Panc1 (cell line): Measurements from ENCODE around the gene MEIS1. TPM values are rescaled to one million over a fixed set of nuclear protein-coding genes. Genes with fewer than 3 reads are reported as not detected.

Source experiments
- ATAC-seq: fragments of 200-7000 bp; cut with Tn5 transposase; 2 replicates; pipeline ENCODE4 v1.9.1; 2020; ENCODE audit warnings: mild to moderate bottlenecking, moderate library complexity
- BruUV-seq: library from RNA; stranded (reverse); fragments of 400-500 nt; replicated peaks from 2 replicates; lab custom pipeline; 2021; lab: Mats Ljungman, UMichigan
- CTCF ChIA-PET: fragments of 300-600 bp; sonication (Branson Sonifier 250); formaldehyde crosslinking; loops from one replicate; lab custom pipeline; 2022; ENCODE audit warnings: antibody characterized with exemption; lab: Charles Lee
- POLR2A ChIA-PET: fragments of 300-600 bp; sonication (Branson Sonifier 250); formaldehyde crosslinking; loops from one replicate; lab custom pipeline; 2022; ENCODE audit warnings: antibody characterized with exemption; lab: Charles Lee
- DNase-seq: peaks from one replicate; pipeline ENCODE4 v3.0.0-alpha.2; 2010; ENCODE audit warnings: low read depth, low spot score
- H3K27ac ChIP-seq: 2 replicates; pipeline ENCODE4 v1.5.1; 2011; ENCODE audit warnings: mild to moderate bottlenecking, low read length, inconsistent platforms
- H3K27me3 ChIP-seq: fragments of 200-500 bp; sonication (Bioruptor generic); 2 replicates; pipeline ENCODE4 v1.6.0; 2014; ENCODE audit warnings: low read length, inconsistent platforms; ENCODE audit not compliant: control insufficient read depth, insufficient read depth
- H3K36me3 ChIP-seq: fragments of 200-500 bp; sonication (Bioruptor generic); 2 replicates; pipeline ENCODE4 v1.5.1; 2014; ENCODE audit warnings: inconsistent platforms, mild to moderate bottlenecking, low read length, moderate library complexity; ENCODE audit not compliant: control insufficient read depth, insufficient read depth
- H3K4me1 ChIP-seq: 2 replicates; pipeline ENCODE4 v1.5.1; 2011; ENCODE audit warnings: inconsistent platforms, mild to moderate bottlenecking, low read length, moderate library complexity; ENCODE audit not compliant: control insufficient read depth, insufficient read depth
- H3K4me3 ChIP-seq, 2 experiments: 2 replicates each; pipeline ENCODE4 v1.5.1; 2011 to 2012; ENCODE audit warnings: low read depth in 2 of 2, low read length in 2 of 2, mild to moderate bottlenecking in 2 of 2, inconsistent platforms in 1 of 2, moderate library complexity in 1 of 2
- H3K9me3 ChIP-seq: fragments of 200-500 bp; sonication (Bioruptor generic); 2 replicates; pipeline ENCODE4 v1.5.1; 2014; ENCODE audit warnings: low read depth, mild to moderate bottlenecking, inconsistent platforms, low read length, moderate library complexity; ENCODE audit not compliant: control insufficient read depth, insufficient read depth
- CTCF ChIP-seq: fragments of 450-650 bp; IDR thresholded peaks from 2 replicates; pipeline ENCODE4 v1.5.1; 2017; ENCODE audit warnings: mild to moderate bottlenecking
- POLR2AphosphoS5 ChIP-seq: IDR thresholded peaks from 2 replicates; pipeline ENCODE4 v1.6.1; 2012; ENCODE audit warnings: mild to moderate bottlenecking, low read depth, low read length, moderate library complexity
- SIN3A ChIP-seq: IDR thresholded peaks from 2 replicates; pipeline ENCODE4 v1.6.1; 2012; ENCODE audit warnings: low read depth, mild to moderate bottlenecking, low read length, moderate library complexity, borderline replicate concordance; ENCODE audit not compliant: insufficient read depth
- TCF7L2 ChIP-seq: IDR thresholded peaks from 2 replicates; pipeline ENCODE4 v1.6.1; 2011; ENCODE audit warnings: mild to moderate bottlenecking, low read depth, low read length, inconsistent platforms
- in situ Hi-C: cut with HindIII; loops from 2 replicates; pipeline ENCODE4 v1.10.0; 2016; ENCODE audit warnings: low sequenced_read_pairs, low pct_unique_long_range_greater_than_20kb
- intact Hi-C: fragments of 100-400 bp; cut with micrococcal nuclease; formaldehyde crosslinking; loops from one replicate; pipeline ENCODE4 v1.10.0; 2022; ENCODE audit not compliant: unreplicated experiment
- total RNA-seq: library from RNA; stranded (reverse); gene quantifications from one replicate; pipeline ENCODE4 v1.2.1, GENCODE V29; 2021; ENCODE audit not compliant: unreplicated experiment
- TF ChIP-seq, protein P1 (sequence below), 2 experiments: IDR thresholded peaks; 2 replicates each; pipeline ENCODE4 v1.6.1; 2011 to 2012; ENCODE audit warnings: low read depth in 2 of 2, control low read depth in 1 of 2, low read length in 1 of 2, mild to moderate bottlenecking in 1 of 2, moderate library complexity in 1 of 2; ENCODE audit not compliant: insufficient read depth in 1 of 2

Gene MEIS1
- total RNA-seq, 1 experiment from 2014 or later: 2.0 TPM

DNA sequence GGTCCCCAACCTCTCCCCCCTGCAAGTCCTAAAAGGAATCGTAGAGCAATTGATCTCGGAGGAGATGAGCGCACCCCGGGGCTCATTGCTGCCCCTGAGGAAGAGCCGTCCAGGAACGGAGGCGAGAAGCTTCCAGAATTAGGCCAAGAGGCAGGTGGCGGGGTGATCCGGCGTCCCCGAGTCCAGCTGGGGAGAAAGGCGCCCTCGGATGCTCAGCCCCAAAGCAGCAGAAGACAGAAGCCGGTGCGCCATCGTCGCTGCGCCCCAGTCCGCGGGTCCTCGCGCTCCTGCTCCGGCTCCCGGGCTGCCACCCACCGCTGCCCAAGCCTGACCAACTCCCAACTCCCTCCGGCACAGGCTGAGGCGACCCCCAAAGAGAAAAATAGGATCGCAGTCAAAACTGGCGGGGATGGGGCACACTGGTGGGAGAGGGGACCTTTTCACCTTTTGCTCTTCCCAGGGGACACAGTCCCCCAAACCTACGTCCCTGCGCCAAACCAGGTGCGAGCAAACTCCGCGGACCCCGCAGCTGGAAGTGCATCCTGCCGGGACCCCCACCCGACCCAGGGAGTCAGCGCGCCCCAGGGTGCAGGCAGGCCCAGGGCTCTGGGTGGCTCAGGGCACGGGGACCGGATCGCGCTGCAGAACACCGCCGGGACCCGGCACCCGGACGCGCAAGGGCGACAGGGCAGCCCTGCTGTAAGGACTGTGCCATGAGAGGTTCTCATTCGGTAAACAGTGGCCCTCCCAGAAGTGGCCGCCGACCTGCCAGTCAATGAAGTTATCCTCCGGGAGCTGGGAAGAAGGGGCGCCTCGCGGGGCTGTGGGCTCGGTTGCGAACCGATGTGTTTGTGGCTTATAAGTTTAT lies 8.4 kb upstream of the MEIS1 start:
- no TSS peak for BruUV-seq

DNA sequence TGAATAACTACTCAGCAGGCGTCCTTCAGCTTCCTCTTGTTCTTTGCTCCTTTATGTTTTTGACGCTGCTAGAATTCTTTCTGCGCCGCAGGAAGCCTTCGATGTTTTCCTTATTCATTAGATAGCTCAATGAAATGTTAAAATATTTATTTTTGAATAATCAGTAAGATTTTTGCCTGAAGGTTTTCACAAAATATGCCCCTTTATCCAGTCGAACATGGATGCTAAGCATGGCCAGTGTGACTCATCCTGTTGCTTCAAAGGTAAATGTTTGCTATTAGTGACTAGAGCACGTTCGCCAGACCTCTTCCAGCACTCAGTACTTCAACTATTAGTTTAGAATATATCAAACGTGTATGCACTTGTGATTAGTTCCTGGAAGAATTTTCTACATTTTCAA lies 7.6 kb upstream of the MEIS1 start:
- Histone ChIP-seq H3K27ac (no peak overlapping the region), H3K27me3 (peaks cover 38% of the 10 kb centered on the region), H3K4me1 (no peaks in the 10 kb centered on the region; the same call in 1 of the 2 replicates), H3K9me3 (no peaks in the 10 kb centered on the region), H3K36me3 (no peaks in the 10 kb centered on the region), H3K4me3 (no peak overlapping the region)
- TF ChIP-seq POLR2AphosphoS5: no peak
- TF ChIP-seq TCF7L2: no peak
- TF ChIP-seq SIN3A: no peak
- no peak for TF ChIP-seq CTCF
- TF ChIP-seq, protein P1, sequence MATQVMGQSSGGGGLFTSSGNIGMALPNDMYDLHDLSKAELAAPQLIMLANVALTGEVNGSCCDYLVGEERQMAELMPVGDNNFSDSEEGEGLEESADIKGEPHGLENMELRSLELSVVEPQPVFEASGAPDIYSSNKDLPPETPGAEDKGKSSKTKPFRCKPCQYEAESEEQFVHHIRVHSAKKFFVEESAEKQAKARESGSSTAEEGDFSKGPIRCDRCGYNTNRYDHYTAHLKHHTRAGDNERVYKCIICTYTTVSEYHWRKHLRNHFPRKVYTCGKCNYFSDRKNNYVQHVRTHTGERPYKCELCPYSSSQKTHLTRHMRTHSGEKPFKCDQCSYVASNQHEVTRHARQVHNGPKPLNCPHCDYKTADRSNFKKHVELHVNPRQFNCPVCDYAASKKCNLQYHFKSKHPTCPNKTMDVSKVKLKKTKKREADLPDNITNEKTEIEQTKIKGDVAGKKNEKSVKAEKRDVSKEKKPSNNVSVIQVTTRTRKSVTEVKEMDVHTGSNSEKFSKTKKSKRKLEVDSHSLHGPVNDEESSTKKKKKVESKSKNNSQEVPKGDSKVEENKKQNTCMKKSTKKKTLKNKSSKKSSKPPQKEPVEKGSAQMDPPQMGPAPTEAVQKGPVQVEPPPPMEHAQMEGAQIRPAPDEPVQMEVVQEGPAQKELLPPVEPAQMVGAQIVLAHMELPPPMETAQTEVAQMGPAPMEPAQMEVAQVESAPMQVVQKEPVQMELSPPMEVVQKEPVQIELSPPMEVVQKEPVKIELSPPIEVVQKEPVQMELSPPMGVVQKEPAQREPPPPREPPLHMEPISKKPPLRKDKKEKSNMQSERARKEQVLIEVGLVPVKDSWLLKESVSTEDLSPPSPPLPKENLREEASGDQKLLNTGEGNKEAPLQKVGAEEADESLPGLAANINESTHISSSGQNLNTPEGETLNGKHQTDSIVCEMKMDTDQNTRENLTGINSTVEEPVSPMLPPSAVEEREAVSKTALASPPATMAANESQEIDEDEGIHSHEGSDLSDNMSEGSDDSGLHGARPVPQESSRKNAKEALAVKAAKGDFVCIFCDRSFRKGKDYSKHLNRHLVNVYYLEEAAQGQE (IDR thresholded peaks at IDR 0.05; ENCODE audit: insufficient read depth in 1 of 2, low read depth in 2 of 2, low read length in 1 of 2): no peak
- intact Hi-C loops: loop anchor here (5.0 to 10.0 kb wide), 2 partner anchors 782 to 1415 kb away; no protein-coding TSS in a partner anchor
- no TSS peak for BruUV-seq
- in situ Hi-C loops: no loop called here
- POLR2A ChIA-PET: no interaction called here
- DNase-seq (no peak), ATAC-seq (no peak)
- CTCF ChIA-PET: no interaction called here

More for the DNA sequence above, 8.4 kb upstream of the MEIS1 start:
- DNase-seq: no peak
- no peak overlapping the region for H3K27ac ChIP-seq
- peaks cover 38% of the 10 kb centered on the region for H3K27me3 ChIP-seq
- ChIA-PET POLR2A (no interaction called here), CTCF (interaction anchor here (0.5 kb wide), 1 partner anchor 1052 kb away, joined by 8 read pairs; no protein-coding TSS in a partner anchor)
- in situ Hi-C loops: no loop called here
- peak overlapping the region in 1 of 2 experiments; percentile 35; a peak in 3 of 4 replicates for H3K4me3 ChIP-seq
- no peak for ATAC-seq
- no peaks in the 10 kb centered on the region for H3K36me3 ChIP-seq
- H3K4me1 ChIP-seq: no peaks in the 10 kb centered on the region; the same call in 1 of the 2 replicates
- TF ChIP-seq POLR2AphosphoS5: no peak
- no peak for TF ChIP-seq SIN3A
- TF ChIP-seq, protein P1 (IDR thresholded peaks at IDR 0.05; ENCODE audit: insufficient read depth in 1 of 2, low read depth in 2 of 2, low read length in 1 of 2): no peak
- no peak for TF ChIP-seq CTCF
- TF ChIP-seq TCF7L2: no peak
- intact Hi-C loops: loop anchor here (5.0 to 10.0 kb wide), 2 partner anchors 782 to 1416 kb away; no protein-coding TSS in a partner anchor
- no peaks in the 10 kb centered on the region for H3K9me3 ChIP-seq
